Measurements from ENCODE around the gene HHIPL1.

- TF ChIP-seq CTCF (conservative IDR thresholded peaks at IDR 0.05 in 1 of 2, IDR thresholded peaks at IDR 0.05 in 1 of 2; ENCODE audit: extremely low read depth in 1 of 2, insufficient read depth in 1 of 2, low read depth in 1 of 2, low read length in 2 of 2) = no peak
- TF ChIP-seq EZH2 (IDR thresholded peaks at IDR 0.05; ENCODE audit: borderline replicate concordance, low read length) = no peak
These were observed 10.5 kb upstream of the HHIPL1 start for GRCh38 chr14:99634443-99634842.
